NCI-H2107 treated with DMSO at 0.1 percent for 48 hours (cell line): ENCODE data around the gene GGTLC3.
"Not testable (repeated sequence)": the region's sequence is repeated elsewhere in the genome, so short reads cannot be mapped to it uniquely, and the experiment has no call there.

Experiments used
- DNase-seq: peaks from one replicate; lab custom pipeline; 2025; ENCODE audit not compliant: unreplicated experiment; lab: John Stamatoyannopoulos, UW

GGTLC3 gene

GRCh38 chr22:18522762-18523161 is 4.8 kb upstream of the GGTLC3 start:
- DNase-seq, result not testable (repeated sequence)

- DNase-seq, result not testable (repeated sequence)
These were observed 4.5 kb downstream of the GGTLC3 start for GRCh38 chr22:18513454-18513853.

- DNase-seq, result not testable (repeated sequence)
These were observed 5.6 kb downstream of the GGTLC3 start for GRCh38 chr22:18512378-18512777.

- not testable (repeated sequence) for DNase-seq
These were observed 6.6 kb downstream of the GGTLC3 start for GRCh38 chr22:18511327-18511726.

- not testable (repeated sequence) for DNase-seq
These were observed 21.7 kb downstream of the GGTLC3 start for GRCh38 chr22:18496227-18496626.
